ENCODE results near the gene TXNL4B. TPM values are rescaled to one million over a fixed set of nuclear protein-coding genes. Genes with fewer than 3 reads are reported as not detected.

The TXNL4B gene
- total RNA-seq: 10.2 TPM

DNA sequence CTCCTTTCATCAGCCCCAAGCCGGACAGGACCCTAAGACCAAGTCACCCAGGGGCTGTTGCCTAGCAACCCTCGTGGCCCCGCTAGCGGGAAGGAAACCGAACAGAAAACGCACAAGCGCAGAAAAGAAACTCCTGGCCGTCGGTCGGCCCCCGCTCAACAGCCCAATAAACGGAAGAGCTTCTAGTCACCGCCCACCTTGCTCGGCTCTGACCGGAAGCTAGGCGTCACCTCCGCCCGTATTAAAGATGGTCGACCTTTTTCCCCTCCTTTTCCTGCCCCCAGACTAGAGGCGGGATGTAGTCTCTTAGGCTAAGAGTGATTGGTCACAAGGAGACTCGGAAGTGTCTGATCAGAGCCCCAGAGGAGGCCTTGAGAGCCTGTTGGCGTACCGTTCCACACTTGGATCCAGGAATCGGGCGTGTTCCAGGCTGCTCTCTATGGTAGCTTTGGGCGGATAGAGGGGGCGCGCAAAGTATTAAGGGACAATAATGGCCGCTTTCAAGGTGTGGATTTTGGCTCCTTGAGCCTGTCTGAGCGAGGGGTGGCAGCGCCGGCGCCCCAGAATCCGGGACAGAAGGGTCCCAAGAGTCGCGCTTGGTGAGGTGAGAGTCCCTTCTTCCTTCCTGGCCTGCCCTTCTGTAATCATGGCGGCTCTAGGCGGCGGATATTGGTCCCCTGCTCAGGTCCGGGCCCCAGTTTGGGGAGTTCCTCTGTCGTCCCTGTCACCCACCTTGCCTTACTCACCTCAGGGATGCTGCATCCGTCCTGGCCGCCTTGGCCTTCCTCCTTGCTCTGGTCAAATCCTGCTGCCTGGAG, at the start of gene TXNL4B, which contains the start of gene DHX38:
Gene TXNL4B (minus strand): TSS at position 173 of the 818 bp plus-strand sequence. CDS start 2,871 bp downstream, outside the sequence.
Gene DHX38 (plus strand): TSS at position 400 of the 818 bp plus-strand sequence. CDS start 2,311 bp downstream, outside the sequence.
- peak; percentile 98 for FAIRE-seq
- DNase-seq (ENCODE audit: low spot score in 2 of 2): peak; percentile 90 to 97

DNA sequence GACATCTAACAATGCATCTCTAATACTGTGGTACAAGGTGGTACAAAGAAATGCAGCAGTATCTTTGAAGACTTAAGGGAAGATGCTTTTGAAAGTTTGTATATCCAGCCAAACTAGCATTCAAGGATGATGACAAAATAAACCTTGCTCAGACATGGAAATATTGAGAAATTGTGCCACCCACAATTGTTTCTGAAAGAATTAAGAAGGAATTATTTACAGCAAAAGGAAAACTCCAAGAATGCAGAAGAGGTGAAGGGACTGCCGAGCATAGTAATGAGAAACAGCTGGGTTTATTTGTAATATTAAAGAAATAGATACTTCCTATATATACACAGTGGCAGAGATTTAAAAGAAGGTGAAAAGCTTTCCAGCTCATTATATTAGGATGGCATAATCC, 49.1 kb upstream of the TXNL4B start:
- no peak for DNase-seq (ENCODE audit: low spot score in 2 of 2)
- FAIRE-seq: no peak

DNA sequence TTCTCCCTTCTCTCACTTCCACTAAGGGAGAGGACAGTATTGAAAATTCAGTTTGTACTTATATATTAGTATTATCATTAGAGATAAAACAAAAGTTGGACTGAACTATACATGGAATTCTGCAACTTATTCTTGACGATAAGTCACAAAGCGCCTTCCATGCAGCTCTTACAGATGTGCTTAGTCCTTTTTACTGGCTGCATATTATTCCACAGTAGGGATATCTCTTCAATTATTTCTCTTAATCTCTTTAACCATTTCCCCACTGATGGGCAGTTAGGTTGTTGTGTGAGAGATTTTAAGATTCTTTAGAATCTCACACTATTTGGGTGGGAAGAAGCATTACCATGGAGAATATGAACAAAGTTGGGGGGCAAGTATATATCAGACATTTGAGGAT, 46.5 kb upstream of the TXNL4B start:
- FAIRE-seq (no peak), DNase-seq (ENCODE audit: low spot score in 2 of 2) (no peak)

DNA sequence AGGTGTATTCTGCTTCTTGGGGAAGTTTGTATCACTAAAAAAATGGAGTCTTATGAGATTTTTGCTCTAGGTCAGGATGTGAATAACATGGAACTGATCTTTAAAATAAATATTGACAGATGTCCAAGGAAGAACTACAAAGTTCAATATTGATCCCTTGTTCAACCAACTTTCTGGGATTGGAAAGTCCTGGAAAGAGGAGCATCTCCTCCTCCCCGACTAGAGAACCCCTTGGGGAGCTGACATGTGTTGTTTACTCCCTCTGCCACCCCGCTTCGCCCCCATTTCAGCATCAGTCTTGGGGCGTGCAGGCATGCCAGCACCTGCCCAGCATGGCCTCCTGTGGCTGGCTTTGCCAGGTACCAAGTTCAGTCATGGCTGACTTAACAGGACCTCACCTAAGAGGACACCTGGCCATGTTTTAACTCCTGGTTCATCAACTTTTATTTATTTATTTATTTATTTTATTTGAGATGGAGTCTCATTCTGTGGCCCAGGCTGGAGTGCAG, 44.7 kb upstream of the TXNL4B start:
- no peak for DNase-seq (ENCODE audit: low spot score in 2 of 2)
- no peak for FAIRE-seq

DNA sequence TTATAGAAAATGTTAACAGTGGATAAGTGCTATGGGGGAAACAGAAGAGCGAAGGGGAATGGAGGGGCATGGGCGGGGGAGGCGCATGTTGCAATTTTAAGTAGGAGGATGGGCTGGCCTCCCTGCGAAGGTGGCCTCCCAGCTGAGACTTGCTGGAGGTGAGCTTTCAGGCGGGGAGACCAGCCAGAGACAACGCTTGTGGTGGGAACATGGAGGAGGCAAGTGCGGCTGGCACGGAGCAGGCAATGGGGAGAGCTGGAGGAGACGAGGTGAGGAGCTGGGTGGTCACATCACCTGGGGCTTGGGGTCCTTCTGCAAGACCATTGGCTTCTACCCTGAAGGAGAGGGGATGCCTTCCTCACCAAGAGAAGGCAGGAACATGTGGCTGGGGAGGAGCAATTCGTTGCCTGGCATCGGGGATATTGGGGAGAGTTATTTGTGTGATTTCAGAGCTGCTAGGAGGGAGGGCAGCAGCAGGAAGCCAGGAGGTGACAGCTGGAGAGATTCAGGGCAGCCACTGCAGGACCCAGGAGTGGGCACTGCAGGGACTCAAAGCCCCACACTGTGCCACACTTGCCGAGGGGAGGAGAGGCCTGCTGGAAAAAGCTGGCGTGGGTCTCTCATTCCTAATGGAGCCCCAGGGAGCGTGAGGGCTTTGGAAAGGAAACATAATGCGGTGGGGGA, 44.1 kb upstream of the TXNL4B start:
- no peak for FAIRE-seq

DNA sequence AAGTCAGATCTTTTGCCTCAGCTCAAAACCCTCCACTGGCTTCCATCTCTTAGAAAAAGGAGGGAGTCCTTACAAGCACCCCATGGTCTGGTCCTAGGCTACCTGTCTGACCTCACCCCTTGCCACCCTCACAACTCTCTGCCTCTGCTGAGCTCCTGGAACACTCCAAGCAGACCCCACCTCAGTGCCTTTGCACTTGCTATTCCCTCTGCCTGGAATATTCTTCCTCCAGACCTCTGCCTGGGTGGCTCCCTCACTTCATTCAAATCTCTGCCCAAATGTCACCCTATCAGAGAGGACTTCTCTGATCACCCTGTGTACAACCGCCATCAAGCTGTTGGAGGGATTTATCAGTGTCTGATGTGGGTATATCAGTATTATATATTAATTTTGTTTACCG, 41.1 kb upstream of the TXNL4B start:
- no peak for FAIRE-seq
- no peak for DNase-seq (ENCODE audit: low spot score in 2 of 2)

More for the DNA sequence above, 44.1 kb upstream of the TXNL4B start:
- DNase-seq (ENCODE audit: low spot score in 2 of 2): no peak

DNA sequence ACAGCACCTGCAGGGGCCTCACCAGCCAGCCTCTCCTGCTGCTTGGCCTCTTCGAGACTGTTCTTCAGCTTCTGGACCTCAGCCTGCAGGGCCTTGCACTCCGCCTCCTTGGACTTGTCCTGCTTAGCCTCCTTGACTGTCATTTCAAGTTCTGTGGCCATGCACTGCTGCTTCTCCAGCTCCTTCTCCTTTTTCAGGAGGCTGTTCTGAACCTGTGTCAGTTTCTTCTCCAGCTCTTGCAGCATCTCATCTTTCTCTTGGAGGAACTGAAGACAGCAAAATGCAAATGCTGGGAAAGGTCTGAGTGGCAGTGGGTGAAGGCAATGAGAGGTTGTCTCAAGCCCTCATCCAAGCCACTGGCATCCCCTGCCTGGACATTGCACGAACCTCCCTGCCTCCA, 39.3 kb upstream of the TXNL4B start:
- DNase-seq (ENCODE audit: low spot score in 2 of 2) (no peak), FAIRE-seq (no peak)

DNA sequence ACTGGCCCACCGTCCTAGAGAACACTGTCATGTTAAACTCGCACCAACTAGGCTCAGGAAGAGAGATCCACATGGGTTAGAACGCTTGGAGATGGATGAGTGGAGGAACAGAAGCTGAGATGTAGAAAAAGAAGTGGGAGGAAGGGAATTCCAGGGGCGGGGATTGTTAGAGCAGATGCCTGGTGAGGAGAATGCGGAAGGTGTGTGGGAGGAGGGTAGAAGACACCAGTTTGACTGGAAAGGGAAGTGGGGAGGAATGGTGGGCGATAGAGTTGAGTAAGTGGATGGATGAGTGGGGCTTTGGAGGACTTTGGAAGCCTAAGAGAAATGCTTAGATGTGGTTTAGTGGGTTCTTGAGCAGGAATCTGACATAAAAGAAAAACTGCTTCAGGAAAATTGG, 37.6 kb upstream of the TXNL4B start:
- no peak for FAIRE-seq
- no peak for DNase-seq (ENCODE audit: low spot score in 2 of 2)

DNA sequence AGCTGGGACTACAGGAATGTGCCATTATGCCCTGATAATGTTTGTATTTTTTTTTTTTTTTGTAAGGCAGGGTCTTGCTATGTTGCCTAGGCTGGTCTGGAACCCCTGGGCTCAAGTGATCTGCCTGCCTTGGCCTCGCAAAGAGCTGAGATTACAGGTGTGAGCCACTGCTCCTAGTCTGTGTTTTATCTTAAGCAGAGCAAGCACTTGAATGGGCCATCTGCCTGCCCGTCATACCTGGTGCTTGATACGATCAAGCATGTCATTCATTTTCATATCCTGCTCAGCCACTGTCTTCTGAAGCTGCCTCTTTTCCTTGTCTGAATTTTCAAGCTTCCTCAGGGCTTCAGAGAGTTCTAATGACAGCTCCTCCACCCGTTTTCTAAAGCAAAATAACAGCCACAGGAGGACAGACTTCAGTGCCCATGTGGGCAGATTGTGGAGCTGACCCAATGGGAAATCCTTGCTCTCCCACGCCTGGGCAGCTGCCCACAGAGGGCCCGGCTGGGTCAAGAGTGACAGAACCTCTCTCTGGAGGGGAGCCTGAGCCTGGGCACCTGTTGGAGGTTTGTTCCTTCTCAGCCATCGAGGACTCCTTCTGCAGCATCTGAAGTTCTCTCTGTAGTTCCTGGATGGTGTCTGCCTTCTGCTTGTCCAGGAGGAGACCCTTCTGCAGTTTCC, 36.7 kb upstream of the TXNL4B start:
- FAIRE-seq (no peak), DNase-seq (ENCODE audit: low spot score in 2 of 2) (no peak)

DNA sequence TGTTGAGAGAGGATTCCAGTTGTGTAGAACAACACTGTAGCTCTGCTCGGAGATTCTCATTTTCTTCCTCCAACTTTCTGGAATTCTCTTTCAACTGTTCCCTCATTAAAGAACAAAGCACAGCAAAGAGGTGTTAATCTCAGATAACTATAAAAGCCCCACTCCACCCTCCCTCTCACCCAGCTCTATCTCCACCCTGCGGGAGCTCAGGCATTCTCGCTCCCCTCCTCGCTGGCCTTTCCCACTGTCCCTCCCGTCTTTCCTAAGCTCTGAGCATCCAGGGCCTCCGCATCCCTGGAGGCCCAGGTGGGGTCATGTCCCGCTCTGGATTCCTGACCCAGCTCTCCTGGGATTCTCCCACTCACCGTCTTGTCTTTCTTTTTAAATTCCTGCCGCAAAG, 35.3 kb upstream of the TXNL4B start:
- DNase-seq (ENCODE audit: low spot score in 2 of 2): no peak
- no peak for FAIRE-seq

DNA sequence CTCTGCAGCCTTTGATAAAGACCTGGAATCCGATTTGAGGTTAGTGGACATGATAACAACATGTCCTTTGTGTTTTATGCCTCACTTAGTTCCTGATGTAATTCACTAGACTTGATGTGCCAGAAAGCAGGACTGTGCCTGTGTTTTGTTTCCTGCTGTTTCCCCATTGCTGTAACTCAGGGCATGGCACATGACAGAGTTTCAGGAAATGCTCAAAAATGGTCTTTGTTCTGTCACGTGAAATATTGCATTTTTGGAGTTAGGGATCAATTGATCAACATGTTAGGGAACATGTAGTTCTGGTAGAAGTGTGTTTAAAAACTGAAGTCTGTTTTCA, 33.0 kb upstream of the TXNL4B start:
- FAIRE-seq (no peak), DNase-seq (ENCODE audit: low spot score in 2 of 2) (no peak)

DNA sequence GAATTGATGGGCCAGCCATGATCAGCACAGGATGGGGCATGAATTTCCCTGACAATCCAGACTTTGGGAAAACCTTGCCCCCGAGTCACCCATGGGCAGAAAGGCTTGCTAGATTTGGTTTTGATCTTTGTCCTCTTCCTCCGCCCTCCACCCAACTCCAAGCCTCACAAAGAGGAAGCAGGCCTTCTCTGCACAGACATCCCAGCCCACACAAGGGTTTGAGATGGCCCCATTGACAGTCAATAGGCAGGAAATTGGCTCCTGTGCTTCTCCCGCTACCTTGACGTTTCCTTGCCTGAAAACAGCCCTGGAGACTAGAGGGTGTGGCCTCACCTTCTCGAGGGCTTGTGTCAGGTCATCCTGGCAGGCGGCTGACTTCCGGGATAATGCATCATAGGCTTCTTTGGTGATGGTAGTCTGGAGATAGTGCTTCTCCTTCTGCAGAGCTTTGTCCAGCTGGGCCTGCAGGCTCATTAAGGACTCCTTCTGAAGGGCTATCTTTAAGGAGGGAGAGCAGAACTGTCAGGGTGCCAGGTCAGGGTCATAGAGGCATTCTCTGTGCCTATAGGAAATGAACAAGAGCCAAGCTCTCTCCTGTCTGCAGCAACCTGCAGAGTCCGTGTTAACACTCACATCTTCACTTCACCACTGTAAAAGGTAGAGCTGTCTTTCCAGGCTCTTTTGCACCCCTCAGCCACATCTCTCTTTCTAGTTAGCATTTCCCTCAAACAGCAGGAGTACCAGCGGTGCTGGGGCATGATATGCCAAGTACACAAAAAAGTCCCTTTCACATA, 32.4 kb upstream of the TXNL4B start:
- FAIRE-seq (no peak), DNase-seq (ENCODE audit: low spot score in 2 of 2) (no peak)

DNA sequence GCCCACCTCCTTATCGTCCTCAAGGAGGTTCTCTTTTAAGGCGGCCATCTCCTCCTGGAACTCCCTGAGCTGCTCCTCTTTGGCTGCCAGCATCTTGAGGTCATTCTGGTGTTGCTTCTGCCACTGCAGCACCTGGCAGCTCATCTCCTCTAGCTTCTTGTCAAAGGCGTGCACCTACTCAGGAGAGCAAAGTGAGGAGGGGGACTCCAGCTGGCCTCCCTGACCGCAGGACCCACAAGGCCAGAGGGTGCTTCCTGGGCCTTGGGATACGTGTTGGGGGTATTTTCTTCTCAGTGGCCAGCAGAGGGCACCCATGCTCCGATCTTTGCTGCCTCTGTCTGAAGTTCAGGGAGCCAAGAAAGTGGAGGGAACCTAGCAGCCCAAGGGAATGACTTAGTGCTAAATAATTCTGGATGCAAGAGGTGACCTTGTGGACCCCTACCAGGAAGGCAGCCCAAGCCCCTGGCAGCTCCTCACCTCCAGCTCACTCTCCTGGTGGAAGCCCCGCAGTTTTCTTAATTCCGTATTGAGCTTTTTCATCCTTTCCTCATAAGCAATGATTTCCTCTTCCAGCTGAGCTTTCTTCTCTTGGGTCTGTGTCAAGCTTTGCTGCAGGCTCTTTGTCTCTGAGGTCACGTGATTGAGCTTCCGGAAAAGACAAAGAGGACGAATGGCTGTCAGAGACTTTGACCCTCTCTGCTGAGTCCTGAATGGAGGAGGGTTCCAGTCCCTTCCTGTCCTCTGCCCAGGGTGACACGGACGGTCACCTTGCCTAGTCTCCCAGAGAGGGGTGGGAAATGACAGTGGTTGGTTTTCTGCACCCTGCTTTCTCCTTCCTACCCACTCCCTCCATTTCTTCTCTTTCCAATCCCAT, 31.6 kb upstream of the TXNL4B start:
- DNase-seq (ENCODE audit: low spot score in 2 of 2) (peak in 1 of 2 donors; percentile 76), FAIRE-seq (no peak)

DNA sequence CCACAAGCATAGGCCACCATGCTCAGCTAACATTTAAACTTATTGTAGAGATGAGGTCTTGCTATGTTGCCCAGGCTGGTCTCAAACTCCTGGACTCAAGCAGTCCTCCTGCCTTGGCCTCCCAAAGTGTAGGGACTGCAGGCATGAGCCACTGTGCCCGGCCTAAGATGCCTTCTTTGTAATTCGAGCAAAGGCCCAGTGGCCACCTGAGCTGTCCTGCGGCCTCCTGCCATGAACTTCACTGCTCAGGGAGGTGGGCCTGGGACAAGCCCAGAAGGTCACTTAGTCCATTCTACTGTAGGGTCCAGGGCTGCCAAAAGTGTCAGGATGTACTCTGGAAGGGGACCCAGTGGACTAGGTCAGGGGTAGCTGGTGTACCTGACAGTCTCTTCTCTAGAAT, 30.7 kb upstream of the TXNL4B start:
- DNase-seq (ENCODE audit: low spot score in 2 of 2) (no peak), FAIRE-seq (no peak)

DNA sequence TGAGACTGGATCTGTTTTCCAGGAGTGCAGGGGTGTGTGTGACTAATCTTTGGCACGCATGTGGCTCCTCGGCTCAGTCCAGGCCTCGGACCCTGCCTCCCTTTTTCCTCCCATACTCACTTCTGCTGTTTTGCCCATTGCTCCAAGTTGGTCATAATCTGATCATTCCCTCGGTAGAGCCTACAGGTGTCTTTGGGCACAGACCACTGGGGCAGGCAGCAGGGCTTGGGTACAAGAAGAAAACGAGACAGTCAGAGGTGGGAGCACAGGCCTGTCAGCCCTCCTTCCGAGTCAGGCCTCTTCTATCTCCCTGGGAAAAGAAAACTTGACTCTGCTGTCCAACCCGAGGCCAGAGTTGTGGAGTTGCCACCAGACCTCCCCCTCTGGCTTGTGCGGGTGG, 30.0 kb upstream of the TXNL4B start:
- DNase-seq (ENCODE audit: low spot score in 2 of 2) (no peak), FAIRE-seq (no peak)

DNA sequence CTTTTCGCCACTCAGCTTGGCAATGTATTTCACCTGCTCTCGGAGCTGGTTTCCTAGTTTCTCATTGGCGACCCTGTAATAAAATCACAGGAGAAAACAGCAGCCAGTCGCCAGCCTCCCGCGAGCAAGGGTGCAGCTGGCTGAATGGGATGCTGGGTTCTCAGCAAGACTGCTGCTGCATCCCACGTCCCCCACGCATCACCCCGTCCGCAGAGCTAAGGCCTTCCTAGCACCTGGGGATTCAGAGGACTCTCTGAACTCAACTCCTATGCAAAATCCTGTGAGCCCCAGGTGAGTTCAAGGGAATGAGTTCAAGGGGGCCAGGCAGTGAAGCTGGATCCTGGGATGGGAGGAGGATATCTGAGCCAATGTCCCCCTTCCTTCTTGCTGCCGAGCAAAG, 29.5 kb upstream of the TXNL4B start:
- DNase-seq (ENCODE audit: low spot score in 2 of 2): no peak
- no peak for FAIRE-seq

DNA sequence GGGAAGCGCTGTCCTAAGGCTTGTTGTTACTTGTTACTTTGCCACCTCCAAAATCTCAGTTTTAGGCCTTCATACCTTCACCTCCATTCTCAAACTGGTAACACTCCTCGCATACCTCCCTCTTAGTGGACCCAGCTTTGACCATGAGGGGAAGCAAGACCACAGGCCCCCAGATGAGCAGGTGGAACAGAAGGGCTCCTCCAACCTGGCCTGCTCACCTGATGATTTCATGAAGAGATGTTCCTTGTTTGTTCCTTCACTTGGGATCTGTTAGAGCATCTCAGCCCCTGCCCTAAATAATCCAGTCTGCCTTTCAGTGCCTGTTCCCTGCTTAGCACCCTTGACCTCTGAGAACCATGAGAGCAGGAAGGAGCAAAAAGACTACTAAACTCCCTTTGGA, 28.9 kb upstream of the TXNL4B start:
- DNase-seq (ENCODE audit: low spot score in 2 of 2) (no peak), FAIRE-seq (no peak)

DNA sequence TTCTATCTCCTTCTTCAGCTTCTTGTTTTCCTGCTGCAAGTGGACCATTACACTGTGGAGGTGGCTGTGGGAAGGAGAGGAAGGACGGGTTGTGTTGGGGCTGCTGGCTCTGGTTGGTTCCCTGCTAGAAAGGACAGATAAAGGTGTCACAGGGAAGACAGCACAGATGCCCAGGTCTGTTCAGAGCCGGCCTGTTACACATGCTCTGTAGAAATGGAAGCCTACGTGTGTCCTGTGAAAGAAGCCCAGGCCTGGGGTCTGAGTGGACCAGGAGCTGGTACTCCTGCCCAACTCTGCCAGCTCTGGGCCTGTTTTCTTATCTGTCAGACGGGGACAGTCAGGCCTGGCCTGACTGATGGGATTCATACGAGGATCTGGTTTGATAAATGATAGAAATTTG, 26.6 kb upstream of the TXNL4B start:
- FAIRE-seq: no peak
- no peak for DNase-seq (ENCODE audit: low spot score in 2 of 2)

DNA sequence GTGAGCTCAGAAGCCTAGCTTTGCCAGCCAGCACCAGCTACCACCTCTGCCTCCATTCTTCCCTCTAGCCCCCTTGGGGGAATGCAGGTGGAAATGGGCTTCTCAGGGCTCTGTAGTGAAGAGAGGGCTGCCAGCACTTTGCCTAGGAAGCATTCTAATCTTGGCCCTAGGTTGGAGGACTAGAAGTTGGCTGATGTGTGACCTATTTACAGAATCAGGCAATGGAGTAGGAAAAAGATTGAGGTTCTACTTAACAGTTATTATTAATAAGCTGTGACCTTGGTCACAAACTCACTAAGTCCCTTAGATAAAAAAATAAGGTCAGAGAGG, 20.2 kb upstream of the TXNL4B start:
- FAIRE-seq (no peak), DNase-seq (ENCODE audit: low spot score in 2 of 2) (no peak)
